B cell (primary cell): Measurements from ENCODE around the gene IGF2BP3. TPM values are rescaled to one million over a fixed set of nuclear protein-coding genes. Genes with fewer than 3 reads are reported as not detected.

Source experiments
- ATAC-seq: fragments of 200-7000 bp; cut with Tn5 transposase; one replicate; pipeline ENCODE4 v1.10.0; 2021; ENCODE audit warnings: low read depth, mild to moderate bottlenecking, moderate number of reproducible peaks, moderate library complexity
- CTCF ChIA-PET: fragments of 350-600 bp; sonication (Branson Sonifier 250); formaldehyde crosslinking; loops from one replicate; lab custom pipeline; 2021; ENCODE audit warnings: antibody characterized with exemption, inconsistent platforms; lab: Charles Lee
- POLR2A ChIA-PET: fragments of 350-600 bp; sonication (Branson Sonifier 250); formaldehyde crosslinking; loops from one replicate; lab custom pipeline; 2021; ENCODE audit warnings: antibody characterized with exemption; lab: Charles Lee
- DNase-seq: peaks from one replicate; pipeline ENCODE4 v3.0.0; 2013
- H2AFZ ChIP-seq: 2 replicates; pipeline ENCODE4 v1.6.1; 2012; ENCODE audit warnings: mild to moderate bottlenecking, low read depth, low read length; ENCODE audit not compliant: insufficient read depth, poor library complexity, severe bottlenecking
- H3K27ac ChIP-seq, 2 donors: 1 replicate in 1 of 2; 2 replicates in 1 of 2; pipeline ENCODE4 v1.5.1; 2012 to 2013; ENCODE audit warnings: low read length in 2 of 2, mild to moderate bottlenecking in 2 of 2, moderate library complexity in 1 of 2
- H3K27me3 ChIP-seq, 4 experiments: fragments of 200-600 bp in 1 of 4; sonication (generic) in 1 of 4; replicated peaks in 1 of 4; 1 replicate in 2 of 4; 2 replicates in 2 of 4; pipeline versions ENCODE4 v1.6.1 to v1.7.0; 2013 to 2016; ENCODE audit warnings: low read length in 3 of 4, mild to moderate bottlenecking in 2 of 4, mixed read lengths in 1 of 4, moderate library complexity in 1 of 4; ENCODE audit not compliant: insufficient read depth in 4 of 4, control insufficient read depth in 3 of 4; ENCODE audit errors: control extremely low read depth in 1 of 4
- H3K36me3 ChIP-seq, 2 experiments: replicated peaks in 1 of 2; 1 replicate in 1 of 2; 2 replicates in 1 of 2; pipeline versions ENCODE4 v1.6.1 to v1.7.1; 2013; ENCODE audit warnings: low read length in 1 of 2; ENCODE audit not compliant: insufficient read depth in 2 of 2, control insufficient read depth in 1 of 2; ENCODE audit errors: control extremely low read depth in 1 of 2, extremely low read depth in 1 of 2
- H3K4me1 ChIP-seq, 2 donors: fragments of 200-600 bp in 1 of 2; sonication (generic) in 1 of 2; 1 replicate in 1 of 2; 2 replicates in 1 of 2; pipeline versions ENCODE4 v1.5.1 to v1.6.1; 2013 to 2017; ENCODE audit warnings: low read length in 2 of 2; ENCODE audit not compliant: control insufficient read depth in 2 of 2, insufficient read depth in 2 of 2
- H3K4me2 ChIP-seq: replicated peaks from 2 replicates; pipeline ENCODE3; 2012; ENCODE audit warnings: mild to moderate bottlenecking, low read depth, low read length; ENCODE audit not compliant: poor library complexity, severe bottlenecking
- H3K4me3 ChIP-seq, 5 experiments: fragments of 200-600 bp in 1 of 5; sonication (generic) in 1 of 5; 1 replicate in 3 of 5; 2 replicates in 2 of 5; pipeline versions ENCODE4 v1.5.1 to v1.7.0; 2011 to 2016; ENCODE audit warnings: low read length in 4 of 5, mild to moderate bottlenecking in 4 of 5, low read depth in 2 of 5, control low read depth in 1 of 5, moderate library complexity in 1 of 5; ENCODE audit not compliant: insufficient read depth in 1 of 5; ENCODE audit errors: control extremely low read depth in 1 of 5, extremely low read depth in 1 of 5
- H3K79me2 ChIP-seq: fragments of 200-600 bp; sonication (generic); one replicate; pipeline ENCODE4 v1.6.0; 2016; ENCODE audit warnings: low read length; ENCODE audit not compliant: control insufficient read depth, insufficient read depth
- H3K9ac ChIP-seq: fragments of 200-600 bp; sonication (generic); 2 replicates; pipeline ENCODE4 v1.6.1; 2017; ENCODE audit warnings: mild to moderate bottlenecking, low read length, moderate library complexity
- H3K9me3 ChIP-seq, 3 donors: one replicate each; pipeline versions ENCODE4 v1.6.1 to v1.7.1; 2013; ENCODE audit warnings: low read length in 2 of 3; ENCODE audit not compliant: control insufficient read depth in 2 of 3, insufficient read depth in 1 of 3; ENCODE audit errors: control extremely low read depth in 1 of 3
- H4K20me1 ChIP-seq: 2 replicates; pipeline ENCODE4 v1.6.0; 2012; ENCODE audit warnings: mild to moderate bottlenecking, low read length; ENCODE audit not compliant: insufficient read depth, control insufficient read depth, poor library complexity, severe bottlenecking
- H3K27ac Mint-ChIP-seq: one replicate; pipeline ENCODE4 v1.8.0; 2021; ENCODE audit warnings: mixed read lengths
- H3K27me3 Mint-ChIP-seq: one replicate; pipeline ENCODE4 v1.8.0; 2021; ENCODE audit warnings: mixed read lengths
- H3K4me1 Mint-ChIP-seq: one replicate; pipeline ENCODE4 v1.8.0; 2021; ENCODE audit warnings: mixed read lengths
- H3K4me3 Mint-ChIP-seq: one replicate; pipeline ENCODE4 v1.8.0; 2021; ENCODE audit warnings: mixed read lengths
- H3K9me3 Mint-ChIP-seq: one replicate; pipeline ENCODE4 v1.8.0; 2022; ENCODE audit warnings: mixed read lengths; ENCODE audit not compliant: insufficient read depth
- EZH2 ChIP-seq: IDR thresholded peaks from 2 replicates; pipeline ENCODE4 v1.6.1; 2012; ENCODE audit warnings: borderline replicate concordance, low read depth, mild to moderate bottlenecking, moderate library complexity, low read length; ENCODE audit not compliant: insufficient read depth, poor library complexity, severe bottlenecking
- WGBS: methylation state at CpG from one replicate; pipeline ENCODE4 v1.1.5; 2013; ENCODE audit warnings: missing lambda C conversion rate; ENCODE audit not compliant: insufficient coverage; 5-methylcytosine and 5-hydroxymethylcytosine counted together
- intact Hi-C: fragments of 100-400 bp; cut with micrococcal nuclease; formaldehyde crosslinking; loops from one replicate; pipeline ENCODE4 v1.10.0; 2022
- polyA plus RNA-seq: library from polyadenylated mRNA; depleted of rRNA; stranded (reverse); fragments of >200 nt; gene quantifications from 2 replicates; pipeline ENCODE4 v1.2.3, GENCODE V29; 2012
- total RNA-seq, 2 donors: library from RNA; stranded (reverse); fragments of 120-200 nt in 1 of 2; gene quantifications; 1 replicate in 1 of 2; 2 replicates in 1 of 2; pipeline versions ENCODE4 v1.2.3 to v1.2.4, GENCODE V29; 2013 to 2022
- TF ChIP-seq, protein P1 (sequence below): fragments of 200-600 bp; IDR thresholded peaks from one replicate; pipeline ENCODE4 v1.8.0; 2022; ENCODE audit warnings: antibody characterized with exemption, mild to moderate bottlenecking

The IGF2BP3 gene
- total and polyA plus RNA-seq, 2 donors (not counting 1 experiment from before 2014, with no cell fraction given), result 0.63 to 10.0 TPM

DNA sequence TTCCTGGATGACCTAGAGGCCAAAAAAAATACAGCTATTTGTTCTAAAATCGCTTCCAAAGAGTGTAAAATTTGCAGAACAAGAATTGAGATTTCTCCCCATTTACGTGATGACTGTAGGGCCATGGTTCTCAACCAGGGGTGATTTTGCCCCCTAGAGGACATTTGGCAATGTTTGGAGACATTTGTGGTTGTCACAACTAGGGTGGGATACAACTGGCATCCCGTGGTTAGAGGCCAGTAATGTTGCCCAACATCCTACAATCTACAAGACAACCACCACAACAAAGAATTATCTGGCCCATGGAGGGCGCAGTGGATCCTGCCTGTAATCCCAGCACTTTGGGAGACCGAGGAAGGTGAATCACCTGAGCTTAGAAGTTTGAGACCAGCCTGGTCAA lies 193.9 kb downstream of the IGF2BP3 start:
- peaks cover 3% of the 10 kb centered on the region for H3K27me3 Mint-ChIP-seq
- Histone ChIP-seq H3K4me3 (no peak overlapping the region), H4K20me1 (no peaks in the 10 kb centered on the region), H3K9ac (no peak overlapping the region), H3K4me2 (no peak overlapping the region), H3K27ac (no peak overlapping the region), H3K79me2 (no peaks in the 10 kb centered on the region), H3K27me3 (peaks cover 0 to 6% (median 0%) of the 10 kb centered on the region in 4 experiments), H3K36me3 (no peaks in the 10 kb centered on the region), H3K9me3 (no peaks in the 10 kb centered on the region), H3K4me1 (peaks cover 3 to 9% of the 10 kb centered on the region in 2 donors), H2AFZ (no peak overlapping the region)
- ChIA-PET CTCF (interaction anchor here (0.8 to 1.8 kb wide), 6 partner anchors 8 to 435 kb away, joined by 3 to 10 read pairs (median 4); no protein-coding TSS in a partner anchor), POLR2A (interaction anchor here (0.6 kb wide), 1 partner anchor 176 kb away, joined by 4 read pairs; no protein-coding TSS in a partner anchor)
- ATAC-seq (no peak), DNase-seq (no peak)
- H3K4me3 Mint-ChIP-seq, result no peak overlapping the region
- H3K9me3 Mint-ChIP-seq, result no peaks in the 10 kb centered on the region
- peaks cover 4% of the 10 kb centered on the region for H3K4me1 Mint-ChIP-seq
- no peak overlapping the region for H3K27ac Mint-ChIP-seq
- intact Hi-C loops, result loop anchor here (5.0 to 10.0 kb wide), 2 partner anchors 81 to 1388 kb away; no protein-coding TSS in a partner anchor
- TF ChIP-seq, protein P1, sequence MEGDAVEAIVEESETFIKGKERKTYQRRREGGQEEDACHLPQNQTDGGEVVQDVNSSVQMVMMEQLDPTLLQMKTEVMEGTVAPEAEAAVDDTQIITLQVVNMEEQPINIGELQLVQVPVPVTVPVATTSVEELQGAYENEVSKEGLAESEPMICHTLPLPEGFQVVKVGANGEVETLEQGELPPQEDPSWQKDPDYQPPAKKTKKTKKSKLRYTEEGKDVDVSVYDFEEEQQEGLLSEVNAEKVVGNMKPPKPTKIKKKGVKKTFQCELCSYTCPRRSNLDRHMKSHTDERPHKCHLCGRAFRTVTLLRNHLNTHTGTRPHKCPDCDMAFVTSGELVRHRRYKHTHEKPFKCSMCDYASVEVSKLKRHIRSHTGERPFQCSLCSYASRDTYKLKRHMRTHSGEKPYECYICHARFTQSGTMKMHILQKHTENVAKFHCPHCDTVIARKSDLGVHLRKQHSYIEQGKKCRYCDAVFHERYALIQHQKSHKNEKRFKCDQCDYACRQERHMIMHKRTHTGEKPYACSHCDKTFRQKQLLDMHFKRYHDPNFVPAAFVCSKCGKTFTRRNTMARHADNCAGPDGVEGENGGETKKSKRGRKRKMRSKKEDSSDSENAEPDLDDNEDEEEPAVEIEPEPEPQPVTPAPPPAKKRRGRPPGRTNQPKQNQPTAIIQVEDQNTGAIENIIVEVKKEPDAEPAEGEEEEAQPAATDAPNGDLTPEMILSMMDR, result no peak
- TF ChIP-seq EZH2, result no peak
- 93% methylated on average over 2 of the region's 5 CpGs for WGBS

DNA sequence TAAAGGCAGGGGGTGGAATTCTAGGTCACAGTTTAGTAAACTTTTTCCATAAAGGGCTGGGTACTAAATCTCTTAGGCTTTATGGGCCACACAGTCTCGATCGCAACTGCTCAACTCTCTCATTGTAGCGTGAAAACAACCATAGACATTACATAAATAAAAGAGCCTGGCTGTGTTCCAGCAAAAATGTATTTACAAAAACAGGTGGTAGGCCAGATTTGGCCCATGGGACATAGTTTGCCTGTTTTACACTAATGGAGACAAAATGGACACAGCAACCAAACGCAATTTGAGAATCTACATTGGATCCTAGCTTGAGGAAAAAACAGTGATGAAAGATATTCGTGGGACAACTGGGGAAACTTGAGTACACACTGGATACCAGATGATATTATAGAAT lies 194.4 kb downstream of the IGF2BP3 start:
- Histone ChIP-seq H3K4me2 (no peak overlapping the region), H4K20me1 (no peaks in the 10 kb centered on the region), H3K27me3 (peaks cover 0 to 6% (median 0%) of the 10 kb centered on the region in 4 experiments), H3K9ac (no peak overlapping the region), H3K4me1 (peaks cover 3 to 9% of the 10 kb centered on the region in 2 donors), H2AFZ (no peak overlapping the region), H3K79me2 (no peaks in the 10 kb centered on the region), H3K4me3 (no peak overlapping the region), H3K36me3 (no peaks in the 10 kb centered on the region), H3K9me3 (no peaks in the 10 kb centered on the region), H3K27ac (no peak overlapping the region)
- intact Hi-C loops, result loop anchor here (5.0 to 10.0 kb wide), 2 partner anchors 81 to 1389 kb away; no protein-coding TSS in a partner anchor
- Mint-ChIP-seq H3K9me3 (no peaks in the 10 kb centered on the region), H3K4me1 (peaks cover 4% of the 10 kb centered on the region), H3K27ac (no peak overlapping the region), H3K4me3 (no peak overlapping the region), H3K27me3 (peaks cover 3% of the 10 kb centered on the region)
- ChIA-PET CTCF (interaction anchor here (0.6 to 1.8 kb wide), 6 partner anchors 8 to 266 kb away, joined by 3 to 10 read pairs (median 4); no protein-coding TSS in a partner anchor), POLR2A (no interaction called here)
- ATAC-seq (no peak), DNase-seq (no peak)
- 100% methylated on average over 2 of the region's 5 CpGs for WGBS
- TF ChIP-seq EZH2, result no peak
- TF ChIP-seq, protein P1, result no peak
